Measurements from ENCODE around the gene ARL4C. TPM values are rescaled to one million over a fixed set of nuclear protein-coding genes. Genes with fewer than 3 reads are reported as not detected.

ARL4C gene
- total RNA-seq, 1 donor from 2014 or later: 2.7 TPM

DNA sequence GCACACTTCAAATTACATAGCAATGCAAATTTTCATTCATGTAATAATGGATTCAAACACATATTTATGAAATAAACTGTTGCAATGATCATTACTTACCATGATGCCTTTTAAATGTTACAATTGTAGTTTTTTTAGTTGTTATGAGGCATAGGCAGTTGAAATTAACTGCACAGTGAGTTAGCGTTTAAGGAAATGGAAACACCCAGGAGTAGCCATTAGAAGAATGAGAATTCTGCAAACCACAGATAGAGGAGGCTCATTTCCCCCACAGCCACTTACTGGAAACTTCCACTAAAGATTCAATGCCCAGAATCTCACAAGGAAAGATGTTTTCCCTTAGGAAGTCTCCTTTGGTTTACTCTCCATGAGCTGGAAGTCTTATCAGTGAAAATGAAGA is 8.4 kb downstream of the ARL4C start:
- TF ChIP-seq, protein P1, sequence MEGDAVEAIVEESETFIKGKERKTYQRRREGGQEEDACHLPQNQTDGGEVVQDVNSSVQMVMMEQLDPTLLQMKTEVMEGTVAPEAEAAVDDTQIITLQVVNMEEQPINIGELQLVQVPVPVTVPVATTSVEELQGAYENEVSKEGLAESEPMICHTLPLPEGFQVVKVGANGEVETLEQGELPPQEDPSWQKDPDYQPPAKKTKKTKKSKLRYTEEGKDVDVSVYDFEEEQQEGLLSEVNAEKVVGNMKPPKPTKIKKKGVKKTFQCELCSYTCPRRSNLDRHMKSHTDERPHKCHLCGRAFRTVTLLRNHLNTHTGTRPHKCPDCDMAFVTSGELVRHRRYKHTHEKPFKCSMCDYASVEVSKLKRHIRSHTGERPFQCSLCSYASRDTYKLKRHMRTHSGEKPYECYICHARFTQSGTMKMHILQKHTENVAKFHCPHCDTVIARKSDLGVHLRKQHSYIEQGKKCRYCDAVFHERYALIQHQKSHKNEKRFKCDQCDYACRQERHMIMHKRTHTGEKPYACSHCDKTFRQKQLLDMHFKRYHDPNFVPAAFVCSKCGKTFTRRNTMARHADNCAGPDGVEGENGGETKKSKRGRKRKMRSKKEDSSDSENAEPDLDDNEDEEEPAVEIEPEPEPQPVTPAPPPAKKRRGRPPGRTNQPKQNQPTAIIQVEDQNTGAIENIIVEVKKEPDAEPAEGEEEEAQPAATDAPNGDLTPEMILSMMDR (IDR thresholded peaks at IDR 0.05; ENCODE audit: borderline replicate concordance): no peak
- Histone ChIP-seq H3K4me3 (no peak overlapping the region), H3K4me1 (no peaks in the 10 kb centered on the region), H3K27ac (replicated peaks) (no peak overlapping the region), H3K36me3 (no peaks in the 10 kb centered on the region), H3K9me3 (replicated peaks) (no peaks in the 10 kb centered on the region), H3K27me3 (ENCODE audit: low read depth) (peaks cover 46% of the 10 kb centered on the region)
- intact Hi-C loops (cut with micrococcal nuclease): no loop called here
- DNase-seq: no peak

DNA sequence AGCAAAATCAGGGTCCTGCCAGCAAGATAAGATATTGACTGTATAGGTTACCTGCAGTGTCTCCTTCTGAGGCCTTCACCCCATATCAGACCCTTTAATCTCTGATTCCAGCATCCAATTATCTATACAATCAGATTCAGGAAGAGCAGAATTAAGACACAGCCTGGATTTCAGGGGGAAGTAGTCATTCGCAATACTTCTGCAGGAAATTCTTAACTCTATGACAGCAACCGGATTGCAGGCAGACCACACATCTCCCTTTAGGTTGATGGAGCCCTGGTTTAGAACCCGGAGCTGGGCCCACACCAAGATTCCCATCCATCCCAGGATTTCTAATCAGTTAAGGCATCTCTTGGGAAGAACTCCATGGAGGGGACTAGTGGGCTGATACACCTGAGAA is 9.5 kb downstream of the ARL4C start:
- DNase-seq: no peak
- H3K4me1 ChIP-seq: no peaks in the 10 kb centered on the region
- no peak overlapping the region for H3K4me3 ChIP-seq
- no peak overlapping the region for H3K27ac ChIP-seq (replicated peaks)
- H3K27me3 ChIP-seq (ENCODE audit: low read depth): peaks cover 42% of the 10 kb centered on the region
- no peaks in the 10 kb centered on the region for H3K36me3 ChIP-seq
- no peaks in the 10 kb centered on the region for H3K9me3 ChIP-seq (replicated peaks)
- intact Hi-C loops (cut with micrococcal nuclease): no loop called here
- TF ChIP-seq, protein P1 (IDR thresholded peaks at IDR 0.05; ENCODE audit: borderline replicate concordance): no peak

DNA sequence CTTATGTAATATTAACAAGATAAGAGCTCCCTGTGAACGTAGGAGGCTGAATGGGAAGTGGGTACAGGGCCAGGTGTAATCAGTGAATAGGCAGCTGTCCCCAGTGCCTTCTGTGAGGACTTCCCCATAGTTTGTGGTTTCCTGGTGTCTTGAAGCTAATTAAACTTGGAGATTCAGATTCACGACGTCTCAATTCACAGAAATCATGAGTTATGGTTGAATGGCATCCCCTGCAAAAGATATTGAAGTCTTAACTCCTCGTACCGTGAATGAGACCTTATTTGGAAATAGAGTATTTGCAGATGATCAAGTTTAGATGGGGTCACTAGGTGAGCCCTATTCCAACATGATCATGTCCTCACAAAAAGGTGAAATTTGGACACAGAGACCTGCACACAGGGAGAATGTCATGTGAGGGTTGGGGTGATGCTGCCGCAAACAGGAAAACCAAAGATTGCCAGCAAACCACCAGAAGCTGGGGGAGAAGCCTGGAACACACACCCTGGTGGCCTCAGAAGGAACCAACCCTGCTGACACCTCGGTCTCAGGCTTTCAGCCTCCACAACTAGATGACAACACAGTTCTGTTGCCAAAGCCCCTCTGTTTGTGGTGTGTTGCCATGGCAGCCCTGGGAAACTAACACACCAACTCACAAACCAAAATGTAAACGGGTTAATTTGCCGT is 13.2 kb downstream of the ARL4C start:
- no peak for DNase-seq
- intact Hi-C loops (cut with micrococcal nuclease): no loop called here
- Histone ChIP-seq H3K27ac (replicated peaks) (no peak overlapping the region), H3K27me3 (ENCODE audit: low read depth) (peaks cover 8% of the 10 kb centered on the region), H3K9me3 (replicated peaks) (no peaks in the 10 kb centered on the region), H3K36me3 (no peaks in the 10 kb centered on the region), H3K4me3 (no peak overlapping the region), H3K4me1 (no peaks in the 10 kb centered on the region)
- TF ChIP-seq, protein P1 (IDR thresholded peaks at IDR 0.05; ENCODE audit: borderline replicate concordance): no peak

DNA sequence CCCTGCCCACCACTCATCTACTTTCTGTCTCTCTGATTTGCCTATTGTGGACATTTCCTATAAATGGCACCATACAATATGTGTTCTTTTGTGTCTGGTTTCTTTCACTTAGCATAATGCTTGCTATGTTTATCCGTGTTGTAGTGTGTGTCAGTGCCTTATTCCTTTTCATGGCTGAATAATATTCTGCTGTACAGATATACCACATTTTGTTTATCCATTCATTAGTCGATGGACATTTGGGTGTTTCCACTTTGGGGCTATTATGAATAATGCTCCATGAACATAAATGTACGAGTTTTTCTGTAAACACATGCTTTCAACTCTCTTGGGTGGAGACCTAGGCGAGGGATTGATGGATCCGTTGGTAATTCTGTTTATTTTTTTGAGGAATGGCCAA is 15.6 kb downstream of the ARL4C start:
- no peaks in the 10 kb centered on the region for H3K9me3 ChIP-seq (replicated peaks)
- intact Hi-C loops (cut with micrococcal nuclease): no loop called here
- no peak overlapping the region for H3K4me3 ChIP-seq
- no peak for DNase-seq
- H3K27ac ChIP-seq (replicated peaks): no peak overlapping the region
- H3K27me3 ChIP-seq (ENCODE audit: low read depth): peaks cover 8% of the 10 kb centered on the region
- TF ChIP-seq, protein P1 (IDR thresholded peaks at IDR 0.05; ENCODE audit: borderline replicate concordance): no peak
- no peaks in the 10 kb centered on the region for H3K4me1 ChIP-seq
- no peaks in the 10 kb centered on the region for H3K36me3 ChIP-seq

DNA sequence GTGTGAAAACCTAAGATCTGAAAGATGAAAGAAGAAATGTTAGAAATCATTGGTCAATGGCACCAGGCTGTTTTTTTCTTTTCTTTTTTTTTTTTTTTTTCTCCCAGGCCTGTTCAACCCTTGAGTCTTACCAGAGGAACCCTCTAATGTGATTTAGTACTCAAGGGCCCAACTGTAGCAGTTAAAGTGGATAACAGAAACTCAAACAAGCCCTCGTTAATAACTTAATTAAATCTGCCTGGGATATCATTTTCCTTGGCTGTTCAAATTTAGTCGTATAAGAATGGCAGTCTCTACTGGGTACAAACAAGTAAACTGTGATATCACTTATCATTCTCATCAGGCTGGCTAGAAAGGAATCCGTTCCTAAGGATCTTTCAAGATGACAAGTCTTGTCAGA is 16.5 kb downstream of the ARL4C start:
- Histone ChIP-seq H3K9me3 (replicated peaks) (no peaks in the 10 kb centered on the region), H3K27me3 (ENCODE audit: low read depth) (peaks cover 5% of the 10 kb centered on the region), H3K4me3 (no peak overlapping the region), H3K4me1 (no peaks in the 10 kb centered on the region), H3K27ac (replicated peaks) (no peak overlapping the region), H3K36me3 (no peaks in the 10 kb centered on the region)
- intact Hi-C loops (cut with micrococcal nuclease): no loop called here
- TF ChIP-seq, protein P1 (IDR thresholded peaks at IDR 0.05; ENCODE audit: borderline replicate concordance): no peak
- no peak for DNase-seq

All from left ventricle myocardium inferior (tissue), 1 donor.